ENCODE results near the gene SLC16A9.

SLC16A9 gene

GRCh38 chr10:59709395-59710125 is at the start of gene SLC16A9:
SLC16A9 (minus strand) TSS chr10:59709850; CDS start chr10:59684291, 25,559 bp downstream.
- DNase-seq (ENCODE audit: extremely low spot score) = peak; percentile 71
- CTCF ChIA-PET = interaction anchor here (1.0 to 1.1 kb wide), 3 partner anchors 9 to 65 kb away, joined by 3 to 5 read pairs (median 5); no protein-coding TSS in a partner anchor
- POLR2A ChIA-PET = interaction anchor here (1.0 to 1.3 kb wide), 3 partner anchors 8 to 197 kb away, joined by 3 to 5 read pairs (median 4); partner anchors contain the start of gene CCDC6

GRCh38 chr10:59757966-59758365 is 48.3 kb upstream of the SLC16A9 start:
- no peak for TF ChIP-seq HDGF (IDR thresholded peaks at IDR 0.05; ENCODE audit: borderline replicate concordance)
- TF ChIP-seq FOXM1 (IDR thresholded peaks at IDR 0.05; ENCODE audit: borderline replicate concordance) = no peak
- no peak for TF ChIP-seq ZNF384 (IDR thresholded peaks at IDR 0.05)
- no peak for TF ChIP-seq BHLHE40 (IDR thresholded peaks at IDR 0.05; ENCODE audit: borderline replicate concordance)
- TF ChIP-seq ARNT (IDR thresholded peaks at IDR 0.05) = no peak
- no peak for TF ChIP-seq L3MBTL2 (conservative IDR thresholded peaks at IDR 0.05)
- no peak for TF ChIP-seq SUZ12 (IDR thresholded peaks at IDR 0.05)
- no peak for TF ChIP-seq TARDBP (IDR thresholded peaks at IDR 0.05)
- no peak for TF ChIP-seq FOXA1 (IDR thresholded peaks at IDR 0.05)
- no peak for TF ChIP-seq LEF1 (IDR thresholded peaks at IDR 0.05; ENCODE audit: borderline replicate concordance)
- no peak for TF ChIP-seq CTBP1 (IDR thresholded peaks at IDR 0.05; ENCODE audit: borderline replicate concordance)
- TF ChIP-seq SP1 (IDR thresholded peaks at IDR 0.05) = no peak
- TF ChIP-seq FOXK2 (IDR thresholded peaks at IDR 0.05) = no peak
- TF ChIP-seq PKNOX1 (IDR thresholded peaks at IDR 0.05) = no peak
- TF ChIP-seq NFRKB (IDR thresholded peaks at IDR 0.05) = no peak
- TF ChIP-seq ELF4 (IDR thresholded peaks at IDR 0.05) = no peak
- ChIA-PET POLR2A (no interaction called here), CTCF (interaction anchor here (0.6 kb wide), 1 partner anchor 43 kb away, joined by 4 read pairs; no protein-coding TSS in a partner anchor)
- DNase-seq (ENCODE audit: extremely low spot score) = no peak

More at GRCh38 chr10:59709395-59710125, at the start of gene SLC16A9:
- TF ChIP-seq L3MBTL2 (conservative IDR thresholded peaks at IDR 0.05) (peak; percentile 48; the same call in 1 of the 2 replicates), CTBP1 (IDR thresholded peaks at IDR 0.05; ENCODE audit: borderline replicate concordance) (no peak), TARDBP (IDR thresholded peaks at IDR 0.05) (no peak)

GRCh38 chr10:59754951-59755350 is 45.3 kb upstream of the SLC16A9 start:
- TF ChIP-seq L3MBTL2 (conservative IDR thresholded peaks at IDR 0.05) (no peak), FOXM1 (IDR thresholded peaks at IDR 0.05; ENCODE audit: borderline replicate concordance) (no peak), SUZ12 (IDR thresholded peaks at IDR 0.05) (no peak), LEF1 (IDR thresholded peaks at IDR 0.05; ENCODE audit: borderline replicate concordance) (no peak)
- POLR2A ChIA-PET = no interaction called here
- no peak for DNase-seq (ENCODE audit: extremely low spot score)
- CTCF ChIA-PET = no interaction called here

GRCh38 chr10:59753267-59753666 is 43.6 kb upstream of the SLC16A9 start, which contains the start of gene MRLN:
MRLN (minus strand) TSS chr10:59753455.
- ChIA-PET CTCF (no interaction called here), POLR2A (no interaction called here)
- DNase-seq (ENCODE audit: extremely low spot score) = no peak
- TF ChIP-seq PKNOX1 (IDR thresholded peaks at IDR 0.05) (no peak), ELF4 (IDR thresholded peaks at IDR 0.05) (no peak), TARDBP (IDR thresholded peaks at IDR 0.05) (no peak), BHLHE40 (IDR thresholded peaks at IDR 0.05; ENCODE audit: borderline replicate concordance) (no peak), FOXK2 (IDR thresholded peaks at IDR 0.05) (no peak), FOXM1 (IDR thresholded peaks at IDR 0.05; ENCODE audit: borderline replicate concordance) (no peak), ARNT (IDR thresholded peaks at IDR 0.05) (no peak), NFRKB (IDR thresholded peaks at IDR 0.05) (no peak)

GRCh38 chr10:59752278-59752940 is 42.8 kb upstream of the SLC16A9 start:
- no peak for DNase-seq (ENCODE audit: extremely low spot score)
- POLR2A ChIA-PET = no interaction called here
- TF ChIP-seq SUZ12 (IDR thresholded peaks at IDR 0.05) (no peak), TARDBP (IDR thresholded peaks at IDR 0.05) (no peak), PKNOX1 (IDR thresholded peaks at IDR 0.05) (no peak), HDGF (IDR thresholded peaks at IDR 0.05; ENCODE audit: borderline replicate concordance) (no peak), ZNF384 (IDR thresholded peaks at IDR 0.05) (no peak), CTBP1 (IDR thresholded peaks at IDR 0.05; ENCODE audit: borderline replicate concordance) (no peak), ELF4 (IDR thresholded peaks at IDR 0.05) (no peak), NFRKB (IDR thresholded peaks at IDR 0.05) (no peak), FOXA1 (IDR thresholded peaks at IDR 0.05) (no peak), FOXK2 (IDR thresholded peaks at IDR 0.05) (no peak), L3MBTL2 (conservative IDR thresholded peaks at IDR 0.05) (no peak)
- CTCF ChIA-PET = no interaction called here

GRCh38 chr10:59750155-59750945 is 40.7 kb upstream of the SLC16A9 start:
- CTCF ChIA-PET = no interaction called here
- POLR2A ChIA-PET = no interaction called here

More at GRCh38 chr10:59750155-59750945, 40.7 kb upstream of the SLC16A9 start:
- DNase-seq (ENCODE audit: extremely low spot score) = no peak
- TF ChIP-seq SP1 (IDR thresholded peaks at IDR 0.05) (no peak), HDGF (IDR thresholded peaks at IDR 0.05; ENCODE audit: borderline replicate concordance) (no peak), NFRKB (IDR thresholded peaks at IDR 0.05) (no peak), FOXM1 (IDR thresholded peaks at IDR 0.05; ENCODE audit: borderline replicate concordance) (no peak), FOXK2 (IDR thresholded peaks at IDR 0.05) (no peak), SUZ12 (IDR thresholded peaks at IDR 0.05) (no peak), TARDBP (IDR thresholded peaks at IDR 0.05) (no peak), FOXA1 (IDR thresholded peaks at IDR 0.05) (no peak), CTBP1 (IDR thresholded peaks at IDR 0.05; ENCODE audit: borderline replicate concordance) (no peak), ARNT (IDR thresholded peaks at IDR 0.05) (no peak), BHLHE40 (IDR thresholded peaks at IDR 0.05; ENCODE audit: borderline replicate concordance) (no peak), L3MBTL2 (conservative IDR thresholded peaks at IDR 0.05) (no peak), LEF1 (IDR thresholded peaks at IDR 0.05; ENCODE audit: borderline replicate concordance) (no peak), ZNF384 (IDR thresholded peaks at IDR 0.05) (no peak)

Measured in HEK293T (cell line).